GM10266 (cell line): ENCODE results near the gene C2CD2.
"Not testable (repeated sequence)": the region's sequence is repeated elsewhere in the genome, so short reads cannot be mapped to it uniquely, and the experiment has no call there.

ENCODE experiments used
- DNase-seq: peaks from one replicate; pipeline ENCODE4 v3.0.0; 2012; ENCODE audit errors: extremely low spot score
- TF ChIP-seq, protein P1 (sequence below): IDR thresholded peaks from 2 replicates; pipeline ENCODE4 v1.5.1; 2012; ENCODE audit warnings: mild to moderate bottlenecking, low read depth; ENCODE audit not compliant: control insufficient read depth, insufficient read depth; ENCODE audit errors: missing control alignments

Gene C2CD2

DNA sequence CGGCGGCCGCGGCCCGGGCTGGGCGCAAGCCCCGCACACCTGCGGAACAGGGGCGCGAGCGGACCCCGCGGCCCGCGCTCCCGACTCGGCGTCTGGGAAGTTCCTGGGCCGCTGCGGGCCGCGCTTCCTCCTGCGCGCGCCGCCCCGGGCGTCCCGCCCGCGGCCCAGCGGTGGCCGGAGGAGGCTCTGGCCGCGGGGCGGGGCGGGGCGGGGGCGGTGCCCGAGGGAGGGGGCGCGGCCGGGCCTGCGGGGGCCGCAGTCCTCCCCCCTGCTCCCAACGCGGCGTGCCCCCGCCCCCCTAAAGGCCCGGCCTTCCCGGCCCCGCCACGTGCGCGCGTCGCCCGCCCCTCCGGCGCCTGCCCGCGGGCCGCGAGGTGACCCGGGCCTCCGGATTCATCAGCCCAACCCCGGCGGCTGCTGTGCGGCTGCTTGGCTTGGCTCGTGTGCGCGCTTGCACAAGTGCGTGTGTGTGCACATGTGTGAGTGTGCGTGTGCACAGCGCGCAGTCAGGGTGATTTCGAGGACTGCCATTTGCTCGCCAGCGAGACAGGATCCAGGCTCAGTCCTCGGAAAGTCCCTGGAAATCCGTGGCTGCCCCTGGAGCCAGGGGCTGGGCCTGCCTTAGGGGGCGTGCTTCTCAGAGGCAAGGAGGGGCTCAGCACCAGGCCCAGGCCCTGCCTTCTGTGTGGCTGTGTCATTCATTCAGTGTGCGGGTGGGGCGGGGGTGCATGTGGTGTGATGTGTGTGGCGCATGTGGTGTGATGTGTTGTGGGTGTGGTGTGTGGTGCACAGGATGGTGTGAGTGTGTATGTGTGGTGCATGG lies at the start of gene C2CD2:
Gene C2CD2, minus strand, starts transcription at position 188 of the 823 bp plus-strand sequence. CDS start 370 bp downstream, outside the sequence.
- TF ChIP-seq, protein P1, sequence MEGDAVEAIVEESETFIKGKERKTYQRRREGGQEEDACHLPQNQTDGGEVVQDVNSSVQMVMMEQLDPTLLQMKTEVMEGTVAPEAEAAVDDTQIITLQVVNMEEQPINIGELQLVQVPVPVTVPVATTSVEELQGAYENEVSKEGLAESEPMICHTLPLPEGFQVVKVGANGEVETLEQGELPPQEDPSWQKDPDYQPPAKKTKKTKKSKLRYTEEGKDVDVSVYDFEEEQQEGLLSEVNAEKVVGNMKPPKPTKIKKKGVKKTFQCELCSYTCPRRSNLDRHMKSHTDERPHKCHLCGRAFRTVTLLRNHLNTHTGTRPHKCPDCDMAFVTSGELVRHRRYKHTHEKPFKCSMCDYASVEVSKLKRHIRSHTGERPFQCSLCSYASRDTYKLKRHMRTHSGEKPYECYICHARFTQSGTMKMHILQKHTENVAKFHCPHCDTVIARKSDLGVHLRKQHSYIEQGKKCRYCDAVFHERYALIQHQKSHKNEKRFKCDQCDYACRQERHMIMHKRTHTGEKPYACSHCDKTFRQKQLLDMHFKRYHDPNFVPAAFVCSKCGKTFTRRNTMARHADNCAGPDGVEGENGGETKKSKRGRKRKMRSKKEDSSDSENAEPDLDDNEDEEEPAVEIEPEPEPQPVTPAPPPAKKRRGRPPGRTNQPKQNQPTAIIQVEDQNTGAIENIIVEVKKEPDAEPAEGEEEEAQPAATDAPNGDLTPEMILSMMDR = no peak
- DNase-seq = peak; percentile 97

DNA sequence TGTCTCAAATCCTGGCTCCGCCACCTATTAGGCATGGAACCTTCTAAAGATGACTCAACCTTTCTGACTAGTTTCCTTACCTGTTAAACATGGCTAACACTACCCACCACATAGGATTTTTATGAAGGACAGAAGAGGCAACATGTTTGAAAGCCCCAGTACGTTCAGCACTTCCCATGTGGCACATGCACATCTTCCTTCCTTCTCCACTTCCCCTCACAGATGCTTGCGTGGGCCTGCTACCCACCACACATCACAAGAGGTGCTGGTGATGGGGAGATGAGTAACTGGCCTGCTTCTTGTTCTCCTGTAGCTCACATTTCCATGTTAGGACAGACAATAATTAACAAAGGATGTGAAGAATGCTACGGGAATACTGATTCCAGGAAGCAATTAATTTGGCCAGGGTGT lies 49.2 kb upstream of the C2CD2 start:
- TF ChIP-seq, protein P1 = no peak
- DNase-seq = no peak

DNA sequence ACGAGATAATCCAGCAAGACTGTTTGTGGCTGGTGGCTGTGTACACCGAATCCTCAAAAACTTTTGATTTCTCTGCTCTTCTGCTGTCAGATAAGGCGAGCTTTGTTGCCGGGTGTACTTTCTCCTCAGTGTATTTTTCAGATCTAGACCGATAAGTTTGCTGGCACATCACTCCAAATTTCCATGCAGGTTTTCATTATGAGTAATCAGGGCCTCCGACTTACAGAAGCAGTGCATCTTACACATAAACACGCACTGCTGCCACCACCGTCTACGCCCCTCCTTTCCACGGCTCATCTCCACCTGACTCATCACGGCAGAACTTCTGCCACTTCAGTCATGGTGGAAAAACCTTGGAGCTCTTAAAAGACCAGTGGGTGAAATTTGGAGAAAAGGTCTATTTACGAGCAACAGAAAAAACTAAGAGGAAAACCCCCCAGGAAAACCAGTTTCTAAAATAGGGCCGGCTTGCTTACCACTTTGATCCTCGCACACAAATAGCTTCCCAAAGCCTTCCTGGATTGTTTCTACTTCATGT lies 48.7 kb upstream of the C2CD2 start:
- TF ChIP-seq, protein P1 = no peak
- DNase-seq = peak; percentile 64

DNA sequence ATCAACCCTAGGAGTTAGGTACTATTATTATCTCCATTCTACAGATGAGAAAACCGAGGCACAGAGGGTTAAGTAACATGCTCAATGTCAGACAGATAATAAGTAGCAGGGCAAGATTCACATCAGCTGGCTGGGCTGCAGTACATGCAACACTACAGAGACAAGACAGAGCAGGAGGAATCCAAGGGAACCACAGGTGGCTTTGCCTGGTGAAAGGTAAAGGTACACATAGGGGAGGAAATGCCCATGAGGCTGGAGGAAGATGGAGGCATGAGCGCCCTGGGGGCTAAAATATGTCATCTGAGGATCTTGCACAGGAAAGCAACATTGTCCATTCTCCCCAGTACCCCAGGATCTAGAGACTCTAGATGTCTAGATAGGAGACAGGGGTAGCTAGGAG lies 48.0 kb upstream of the C2CD2 start:
- DNase-seq = no peak
- TF ChIP-seq, protein P1 = no peak

DNA sequence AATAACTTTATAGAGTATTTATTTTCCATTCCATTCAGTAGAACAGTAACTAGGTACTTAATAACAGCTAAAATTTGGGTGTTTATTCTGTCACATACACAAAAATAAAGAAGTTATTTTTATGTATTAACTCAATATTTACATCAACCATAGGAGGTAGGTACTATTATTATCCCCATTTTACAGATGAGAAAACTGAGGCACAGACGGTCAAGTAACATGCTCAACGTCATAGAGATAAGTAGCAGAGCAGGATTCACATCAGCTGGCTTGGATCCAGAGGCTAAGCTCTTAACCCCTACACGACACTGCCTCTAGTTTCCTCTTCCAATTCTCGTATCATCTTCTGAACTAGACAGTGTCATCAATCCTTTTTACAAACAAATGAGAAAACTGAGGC lies 47.1 kb upstream of the C2CD2 start:
- TF ChIP-seq, protein P1 = no peak
- DNase-seq = no peak

DNA sequence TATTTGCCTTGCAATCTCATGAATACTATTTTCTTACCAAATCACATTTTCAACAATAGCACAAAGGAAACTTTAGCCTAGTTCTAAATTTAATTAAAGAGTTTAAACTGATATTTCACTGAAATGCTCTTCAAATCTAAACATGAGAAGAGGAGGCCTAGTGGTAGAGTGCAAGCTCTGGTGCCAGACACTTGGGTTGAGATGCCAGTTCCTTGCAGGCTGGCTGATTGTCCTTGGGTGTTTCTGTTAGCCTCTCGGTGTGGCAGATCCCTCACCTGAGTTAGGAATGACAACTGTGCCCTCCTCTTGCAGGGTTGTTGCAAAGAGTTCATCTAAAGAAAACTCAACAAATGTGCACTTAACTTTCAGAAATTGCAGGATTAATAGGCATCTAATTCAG lies 43.8 kb upstream of the C2CD2 start:
- DNase-seq = no peak
- TF ChIP-seq, protein P1 = no peak

DNA sequence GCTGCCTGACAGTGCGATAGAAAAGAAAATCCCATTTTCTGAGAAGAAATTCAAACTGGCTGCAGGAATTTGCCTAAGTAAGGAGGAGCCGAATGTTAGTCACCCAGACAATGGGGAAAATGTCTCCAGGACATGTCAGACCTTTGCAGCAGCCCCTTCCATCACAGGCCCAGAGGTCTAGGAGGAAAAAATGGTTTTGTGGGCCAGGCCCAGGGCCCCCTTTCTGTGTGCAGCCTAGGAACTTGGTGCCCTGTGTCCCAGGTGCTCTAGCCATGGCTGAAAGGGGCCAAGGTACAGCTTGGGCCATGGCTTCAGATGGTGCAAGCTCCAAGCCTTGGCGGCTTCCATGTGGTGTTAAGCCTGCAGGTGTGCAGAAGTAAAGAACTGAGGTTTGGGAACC lies 41.8 kb upstream of the C2CD2 start:
- TF ChIP-seq, protein P1 = no peak
- no peak for DNase-seq

DNA sequence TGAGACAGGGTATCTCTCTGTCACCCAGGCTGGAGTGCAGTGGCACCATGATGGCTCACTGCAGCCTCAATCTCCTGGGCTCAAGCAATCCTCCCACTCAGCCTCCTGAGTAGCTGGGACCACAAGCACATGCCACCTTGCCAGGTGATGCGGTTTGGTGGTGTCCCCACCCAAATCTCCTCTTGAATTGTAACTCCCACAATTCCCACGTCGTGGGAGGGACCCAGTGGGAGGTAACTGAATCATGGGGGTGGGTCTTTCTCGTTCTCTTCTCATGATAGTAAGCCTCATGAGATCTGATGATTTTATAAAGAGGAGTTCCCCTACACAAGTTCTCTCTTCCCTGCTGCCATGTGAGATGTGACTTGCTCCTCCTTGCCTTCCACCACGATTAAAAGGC lies 40.8 kb upstream of the C2CD2 start:
- not testable (repeated sequence) for DNase-seq
